ENCODE results near the gene CCDC80. TPM values are rescaled to one million over a fixed set of nuclear protein-coding genes. Genes with fewer than 3 reads are reported as not detected.

Gene CCDC80
- total RNA-seq, 1 donor from 2014 or later = 62.7 TPM

Other genes starting within 250 kb of the CCDC80 start
- 0.91 TPM for gene BTLA, start 141.7 kb downstream of the CCDC80 start, total RNA-seq
- 49.5 TPM for gene ATG3, start 79.2 kb downstream of the CCDC80 start, total RNA-seq
- 36.4 TPM for gene SLC35A5, start 79.1 kb downstream of the CCDC80 start, total RNA-seq
- not detected for gene CD200R1L, start 205.7 kb upstream of the CCDC80 start, total RNA-seq